RWPE1 (cell line): ENCODE measurements around the gene LARP4B.

Source experiments
- CTCF ChIA-PET: fragments of 350-600 bp; sonication (Branson Sonifier 250); formaldehyde crosslinking; extraction: SDS; loops from one replicate; lab custom pipeline; 2021; lab: Yijun Ruan, JAX
- POLR2A ChIA-PET: fragments of 400-600 bp; formaldehyde crosslinking; extraction: SDS; loops from one replicate; lab custom pipeline; 2020; ENCODE audit warnings: antibody characterized with exemption; ENCODE audit not compliant: low non-redundant PET; lab: Yijun Ruan, JAX
- DNase-seq: peaks from one replicate; pipeline ENCODE4 v3.0.0; 2012; ENCODE audit warnings: low spot score
- H3K27ac ChIP-seq: fragments of 450-650 bp; 2 replicates; pipeline ENCODE4 v1.5.1; 2017
- CTCF ChIP-seq: fragments of 450-650 bp; conservative IDR thresholded peaks from 2 replicates; pipeline ENCODE4 v1.5.1; 2017; ENCODE audit warnings: low read depth, mild to moderate bottlenecking

The LARP4B gene

GRCh38 chr10:829241-829640, 102.3 kb downstream of the LARP4B start:
- no peak for DNase-seq
- ChIA-PET CTCF (interaction anchor here (0.6 to 0.7 kb wide), 2 partner anchors 30 to 175 kb away, joined by 3 to 4 read pairs; no protein-coding TSS in a partner anchor), POLR2A (no interaction called here)
- no peak overlapping the region for H3K27ac ChIP-seq
- no peak for TF ChIP-seq CTCF

GRCh38 chr10:828191-828590, 103.3 kb downstream of the LARP4B start:
- no peak for TF ChIP-seq CTCF
- ChIA-PET POLR2A (no interaction called here), CTCF (interaction anchor here (0.6 kb wide), 1 partner anchor 108 kb away, joined by 3 read pairs; no protein-coding TSS in a partner anchor)
- no peak for DNase-seq
- no peak overlapping the region for H3K27ac ChIP-seq

- no peak for DNase-seq
- POLR2A ChIA-PET = no interaction called here
- no peak for TF ChIP-seq CTCF
- H3K27ac ChIP-seq = no peak overlapping the region
- CTCF ChIA-PET = interaction anchor here (0.6 kb wide), 1 partner anchor 18 kb away, joined by 3 read pairs; no protein-coding TSS in a partner anchor
These were observed 106.6 kb downstream of the LARP4B start for GRCh38 chr10:824946-825345.

- POLR2A ChIA-PET = no interaction called here
These were observed 107.0 kb downstream of the LARP4B start for GRCh38 chr10:824497-824896.

GRCh38 chr10:822661-823367, 108.7 kb downstream of the LARP4B start:
- no peak for DNase-seq
- no peak for TF ChIP-seq CTCF
- CTCF ChIA-PET = no interaction called here
- no peak overlapping the region for H3K27ac ChIP-seq
- POLR2A ChIA-PET = no interaction called here

More at GRCh38 chr10:824497-824896, 107.0 kb downstream of the LARP4B start:
- DNase-seq = no peak
- CTCF ChIA-PET = interaction anchor here (0.6 kb wide), 1 partner anchor 18 kb away, joined by 3 read pairs; no protein-coding TSS in a partner anchor
- no peak overlapping the region for H3K27ac ChIP-seq
- TF ChIP-seq CTCF = no peak

GRCh38 chr10:822197-822596, 109.3 kb downstream of the LARP4B start:
- ChIA-PET POLR2A (no interaction called here), CTCF (no interaction called here)
- H3K27ac ChIP-seq = no peak overlapping the region
- DNase-seq = no peak
- no peak for TF ChIP-seq CTCF
